ENCODE data around the gene AKR1D1.

DNA sequence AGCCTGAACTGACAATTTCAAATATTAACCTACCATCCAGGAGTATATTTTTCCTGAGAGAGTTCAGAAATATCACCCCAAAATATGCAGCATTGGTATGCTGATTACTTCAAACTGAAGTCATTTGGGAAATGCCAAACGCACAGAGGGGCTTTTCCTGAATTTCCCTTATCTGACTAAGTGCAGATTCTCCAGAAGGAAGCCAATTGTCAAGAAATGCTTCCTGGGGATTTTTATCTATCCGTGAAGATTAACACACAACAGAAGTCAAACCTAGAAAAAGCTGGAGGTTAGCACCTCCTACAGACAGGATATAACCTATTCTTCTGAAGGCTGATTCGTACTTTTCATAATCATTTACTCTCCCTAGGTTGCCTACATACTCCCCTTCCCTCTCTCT is 91.0 kb downstream of the AKR1D1 start:
- TF ChIP-seq CTCF (IDR thresholded peaks at IDR 0.05; ENCODE audit: borderline replicate concordance, extremely low read depth, low read length, poor library complexity, severe bottlenecking) (no peak), EZH2 (IDR thresholded peaks at IDR 0.05; ENCODE audit: borderline replicate concordance, low read depth, low read length, severe bottlenecking) (no peak)

Data from DND-41 (cell line).